Measurements from ENCODE around the gene IL22RA2.

- TF ChIP-seq CTCF (IDR thresholded peaks at IDR 0.05) (no peak), POLR2A (IDR thresholded peaks at IDR 0.05) (no peak)
Measured at GRCh38 chr6:137177611-137178010, 4.2 kb upstream of the IL22RA2 start.
